H1 (cell line): Measurements from ENCODE around the gene LRRTM3. TPM values are rescaled to one million over a fixed set of nuclear protein-coding genes. Genes with fewer than 3 reads are reported as not detected.

ENCODE experiments used
- FOSL1 ChIP-seq: IDR thresholded peaks from 2 replicates; pipeline ENCODE4 v1.6.1; 2011; ENCODE audit warnings: mild to moderate bottlenecking, low read depth, low read length, moderate library complexity; ENCODE audit not compliant: insufficient read depth
- GABPA ChIP-seq: IDR thresholded peaks from 2 replicates; pipeline ENCODE4 v1.6.1; 2011; ENCODE audit warnings: mild to moderate bottlenecking, low read length, moderate library complexity, borderline replicate concordance; ENCODE audit not compliant: insufficient read depth
- KDM1A ChIP-seq: fragments of 200-600, 300-600 bp; sonication (generic); IDR thresholded peaks from 2 replicates; pipeline ENCODE4 v1.7.1; 2016; ENCODE audit warnings: mild to moderate bottlenecking, low read length, borderline replicate concordance
- RNF2 ChIP-seq: fragments of 200-900, 300-1000 bp; sonication (generic); IDR thresholded peaks from 2 replicates; pipeline ENCODE4 v1.7.1; 2016; ENCODE audit warnings: borderline replicate concordance, low read depth, mild to moderate bottlenecking, antibody characterized with exemption, low read length; ENCODE audit not compliant: poor library complexity, severe bottlenecking; ENCODE audit errors: missing control alignments
- polyA plus RNA-seq, 7 experiments: library from polyadenylated mRNA; depleted of rRNA in 3 of 7; stranded (reverse) in 5 of 7; unstranded in 2 of 7; fragments of >200 nt in 5 of 7; fragments of 200-250 nt in 2 of 7; gene quantifications; 1 replicate in 5 of 7; 2 replicates in 1 of 7; 4 replicates in 1 of 7; pipeline versions ENCODE4 v1.2.1 to v1.2.3, GENCODE V29; 2011 to 2013; ENCODE audit warnings: missing spikeins in 2 of 7, mixed read lengths in 2 of 7
- total RNA-seq: library from RNA; stranded (reverse); fragmentation: NEBNext Ultra II Directional; extraction: Animal tissue kit (Norgen Biotek cat#: 25700); gene quantifications from 2 replicates; pipeline ENCODE4 v1.2.1, GENCODE V29; 2021
- TF ChIP-seq, protein P1 (sequence below): IDR thresholded peaks from 2 replicates; pipeline ENCODE4 v1.6.1; 2012; ENCODE audit warnings: inconsistent platforms

Gene LRRTM3
- total and polyA plus RNA-seq, 2 of the 8 experiments (the other 6 are each of a cell fraction or from before 2014, with no cell fraction given): 0.33 to 0.48 TPM

GRCh38 chr10:66929375-66929774 lies 3.5 kb downstream of the LRRTM3 start (continued):
- TF ChIP-seq FOSL1: no peak
- TF ChIP-seq, protein P1, sequence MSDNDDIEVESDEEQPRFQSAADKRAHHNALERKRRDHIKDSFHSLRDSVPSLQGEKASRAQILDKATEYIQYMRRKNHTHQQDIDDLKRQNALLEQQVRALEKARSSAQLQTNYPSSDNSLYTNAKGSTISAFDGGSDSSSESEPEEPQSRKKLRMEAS: no peak
- TF ChIP-seq RNF2: no peak
- TF ChIP-seq GABPA: no peak
- TF ChIP-seq KDM1A: no peak
